Fibroblast of upper back skin (primary cell): ENCODE measurements around the gene TKT.

Experiments
- DNase-seq: peaks from one replicate; pipeline ENCODE4 v3.0.0-alpha.2; 2013

TKT gene

DNA sequence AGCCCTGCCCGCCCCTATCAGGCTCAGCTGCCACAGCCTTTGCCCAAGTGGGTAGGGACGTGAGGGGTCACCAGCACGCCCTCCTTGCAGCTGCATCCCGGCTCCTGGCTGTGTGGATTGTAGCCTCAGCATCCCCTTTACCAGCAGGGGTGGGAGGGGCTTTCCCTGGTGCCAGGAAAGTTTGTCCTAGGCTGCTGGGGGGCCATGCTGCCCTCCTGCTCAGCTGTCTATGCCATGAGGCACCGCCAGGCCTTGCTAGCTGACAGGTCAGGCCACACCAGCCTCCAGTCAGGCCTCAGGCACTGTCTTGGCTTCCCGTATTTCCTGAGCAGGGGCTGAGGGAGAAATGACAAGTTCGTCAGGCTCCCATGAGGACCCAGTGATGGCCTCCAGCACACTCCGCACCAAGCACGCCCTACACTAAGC is 32.3 kb downstream of the TKT start:
- no peak for DNase-seq

DNA sequence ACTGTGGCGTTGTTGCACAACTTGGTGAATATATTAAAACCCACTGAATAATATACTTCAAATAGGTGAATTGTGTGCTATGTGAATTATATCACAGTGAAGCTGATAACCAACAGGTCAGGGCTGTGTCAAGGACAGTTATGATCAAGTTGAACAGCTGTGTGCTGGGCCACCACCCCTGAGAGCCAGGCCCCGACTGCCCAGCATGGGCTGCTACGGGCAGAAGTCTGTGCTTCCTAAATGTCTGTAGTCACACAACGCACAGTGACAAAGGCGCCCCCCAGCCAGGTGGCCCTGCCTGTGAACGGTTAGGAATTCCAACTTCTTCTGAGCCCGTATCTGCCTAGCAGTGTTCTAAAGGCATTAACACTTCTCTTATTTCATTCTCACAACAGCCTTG is 32.8 kb downstream of the TKT start:
- no peak for DNase-seq

DNA sequence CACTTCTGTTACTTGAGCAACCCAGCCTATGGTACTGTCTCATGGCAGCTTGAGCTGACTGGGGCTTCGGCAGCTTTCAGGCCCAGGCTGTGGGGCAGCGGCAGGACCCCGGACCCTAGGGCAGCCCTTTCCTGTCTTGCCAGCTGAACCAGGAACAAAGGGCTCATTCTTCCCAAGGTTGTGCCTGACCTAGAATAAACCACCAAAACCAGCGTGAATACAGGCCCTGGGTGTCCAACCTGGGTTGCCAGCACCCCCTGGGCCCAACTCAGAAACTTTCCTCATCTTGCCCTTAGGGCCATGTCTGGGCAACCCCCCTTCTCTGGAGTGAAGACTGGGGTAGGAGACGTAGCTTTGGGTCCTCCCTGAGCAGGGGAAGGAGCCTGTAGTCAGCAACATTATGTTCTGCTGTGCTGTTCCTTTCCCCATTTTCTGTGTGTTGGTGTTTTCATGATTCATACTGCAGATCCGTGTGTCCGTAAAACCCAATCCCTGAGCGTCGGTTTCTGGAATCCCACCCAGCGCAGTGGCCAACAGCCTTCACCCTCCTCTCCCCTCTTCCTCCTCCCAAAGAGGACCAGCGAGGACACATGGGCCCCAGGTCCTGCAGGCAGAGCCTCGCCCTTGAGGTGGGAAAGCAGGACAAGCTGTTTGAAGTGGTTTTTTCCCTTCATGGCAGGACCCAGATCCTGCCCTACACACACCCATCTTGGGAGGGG is 33.5 kb downstream of the TKT start:
- DNase-seq = no peak

DNA sequence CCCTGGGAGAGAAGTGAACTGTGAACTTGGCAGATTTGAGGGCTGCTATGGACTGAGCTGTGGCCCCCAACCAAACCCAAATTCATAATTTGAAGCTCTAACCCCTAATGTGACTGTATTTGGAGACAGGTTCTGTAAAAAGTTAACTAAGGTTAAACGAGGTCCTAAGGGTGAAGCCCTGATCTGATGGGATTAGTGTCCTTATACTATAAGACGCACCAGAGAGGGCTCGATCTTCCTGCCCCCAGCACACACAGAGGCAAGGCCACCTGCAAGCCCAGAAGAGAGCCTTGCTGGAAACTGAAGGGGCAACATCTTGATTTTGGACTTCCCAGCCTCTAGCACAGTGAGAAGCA is 34.0 kb downstream of the TKT start:
- no peak for DNase-seq

DNA sequence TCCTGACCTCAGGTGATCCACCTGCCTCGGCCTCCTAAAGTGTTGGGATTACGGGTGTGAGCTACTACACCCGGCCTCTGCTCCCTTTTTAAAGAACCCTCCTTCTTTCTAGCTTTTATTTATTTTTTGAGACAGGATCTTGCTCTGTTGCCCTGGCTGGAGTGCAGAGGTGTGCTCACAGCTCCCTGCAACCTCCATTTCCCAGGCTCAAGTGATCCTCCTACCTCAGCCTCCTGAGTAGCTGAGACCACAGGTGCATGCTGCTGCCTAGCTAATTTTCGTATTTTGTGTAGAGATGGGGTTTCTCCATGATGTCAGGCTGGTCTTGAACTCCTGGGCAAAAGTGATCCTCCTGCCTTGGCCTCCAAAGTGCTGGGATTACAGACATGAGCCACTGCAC is 34.5 kb downstream of the TKT start:
- DNase-seq = no peak

DNA sequence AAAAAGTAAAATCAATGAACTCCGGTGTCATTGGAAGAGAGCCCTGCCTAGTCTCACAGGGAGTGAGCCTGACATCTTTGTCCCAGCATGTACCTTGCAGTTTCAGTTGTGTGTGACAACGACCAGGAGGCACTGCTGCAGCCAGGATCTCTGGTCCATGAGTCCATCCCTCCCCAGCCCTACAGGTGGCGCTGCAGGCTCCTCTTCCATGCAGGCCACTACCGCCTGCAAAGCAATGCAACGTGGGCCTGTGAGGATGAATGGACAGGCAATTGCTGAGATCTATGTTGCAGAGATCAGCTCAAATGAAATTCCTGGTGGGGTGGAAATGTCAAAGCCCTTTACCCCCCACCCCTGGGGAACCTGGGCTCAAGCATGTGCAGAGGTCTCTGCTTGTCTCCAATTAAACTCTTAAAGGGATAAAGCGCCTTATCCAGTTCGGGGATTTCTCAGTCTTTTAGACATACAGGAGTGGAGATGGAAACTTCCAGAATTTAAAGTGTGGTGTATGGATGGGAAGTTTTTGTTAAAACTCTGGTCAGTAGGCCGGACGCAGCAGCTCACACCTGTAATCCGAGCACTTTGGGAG is 35.8 kb downstream of the TKT start:
- peak; percentile 76 for DNase-seq

DNA sequence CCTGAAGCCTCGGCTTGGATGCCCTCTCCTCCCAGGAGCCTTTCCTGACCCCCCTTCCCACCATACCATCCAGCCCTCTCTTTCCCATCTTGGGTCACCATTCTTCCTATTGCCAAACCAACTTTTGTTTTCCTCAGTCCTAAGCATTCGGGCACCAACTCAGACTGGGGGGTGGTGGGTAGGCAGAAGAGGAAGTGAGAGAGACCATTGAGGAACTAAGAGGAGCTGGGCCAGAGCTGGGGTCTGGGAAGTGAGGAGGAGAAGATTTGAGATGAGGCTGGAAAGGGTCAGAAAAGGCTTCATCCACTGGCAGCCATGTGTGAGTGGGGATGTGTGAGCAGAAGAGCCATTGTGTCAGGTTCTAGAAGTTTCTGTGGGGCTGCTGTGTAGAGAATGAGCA is 37.7 kb downstream of the TKT start:
- no peak for DNase-seq

DNA sequence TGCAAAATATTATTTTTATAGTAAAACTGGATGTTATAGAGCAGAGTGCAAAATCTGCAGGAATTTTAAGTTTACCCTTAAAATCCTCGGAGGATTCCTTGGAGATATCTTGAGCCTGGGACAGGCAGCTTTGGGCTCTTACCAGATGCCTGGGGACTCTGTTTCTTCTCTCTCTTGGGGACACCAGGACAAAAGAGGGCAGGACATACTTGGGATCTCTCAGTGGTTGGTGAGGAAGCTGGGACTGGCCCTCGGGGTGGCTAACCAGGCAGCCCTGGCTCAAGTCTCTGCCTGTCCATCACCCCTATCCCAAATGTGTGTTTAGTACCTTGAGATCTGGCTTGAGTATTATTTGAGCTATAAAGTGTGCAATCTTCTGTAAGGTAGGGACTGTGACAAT is 38.6 kb downstream of the TKT start:
- DNase-seq = no peak

DNA sequence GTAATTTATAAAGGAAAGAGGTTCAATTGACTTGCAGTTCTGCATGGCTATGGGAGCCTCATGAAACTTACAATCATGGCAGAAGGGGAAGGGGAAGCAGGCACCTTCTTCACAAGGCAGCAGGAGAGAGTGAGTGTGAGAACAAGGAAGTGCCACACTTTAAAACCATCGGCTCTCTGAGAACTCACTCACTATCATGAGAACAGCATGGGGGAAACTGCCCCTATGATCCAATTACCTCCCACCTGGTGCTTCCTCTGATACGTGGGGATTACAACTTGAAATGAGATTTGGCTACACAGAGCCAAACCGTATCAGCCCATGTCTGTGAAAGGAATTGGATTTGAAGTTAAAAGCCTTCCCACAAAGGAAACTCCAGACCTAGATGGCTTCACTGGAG is 39.1 kb downstream of the TKT start:
- no peak for DNase-seq

DNA sequence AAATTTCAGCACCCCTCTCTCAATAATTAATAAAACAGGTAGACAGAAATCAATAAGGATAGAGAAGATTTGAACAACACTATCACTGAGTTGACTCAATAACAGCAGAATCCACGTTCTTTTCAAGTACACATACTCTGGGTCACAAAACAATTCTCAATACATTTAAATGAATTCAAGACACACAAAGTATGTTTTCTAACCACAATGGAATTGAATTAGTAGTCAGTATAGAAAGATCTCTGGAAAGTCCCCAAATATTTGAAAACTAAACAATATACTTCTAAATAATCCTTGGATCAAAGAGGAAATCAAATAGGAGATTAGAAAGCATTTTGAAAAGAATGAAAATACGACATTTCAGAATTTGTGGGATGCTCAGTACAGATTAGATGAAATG is 40.0 kb downstream of the TKT start:
- peak; percentile 18 for DNase-seq

DNA sequence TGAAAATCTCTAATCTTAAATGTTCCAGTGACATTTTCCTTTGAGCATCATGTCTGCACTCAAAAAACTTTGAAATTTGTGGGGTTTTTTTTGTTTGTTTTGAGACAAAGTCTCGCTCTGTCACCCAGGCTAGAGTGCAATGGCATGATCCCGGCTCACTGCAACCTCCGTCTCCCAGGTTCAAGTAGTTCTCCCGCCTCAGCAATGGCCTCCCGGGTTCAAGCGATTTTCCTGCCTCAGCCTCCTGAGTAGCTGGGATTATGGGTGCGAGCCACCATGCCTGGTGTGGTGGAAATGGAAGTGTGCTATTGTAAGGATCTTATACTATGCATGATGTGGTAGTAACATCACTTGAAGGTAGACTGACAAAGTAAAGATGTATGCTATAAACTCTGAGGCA is 42.5 kb downstream of the TKT start:
- DNase-seq = no peak

DNA sequence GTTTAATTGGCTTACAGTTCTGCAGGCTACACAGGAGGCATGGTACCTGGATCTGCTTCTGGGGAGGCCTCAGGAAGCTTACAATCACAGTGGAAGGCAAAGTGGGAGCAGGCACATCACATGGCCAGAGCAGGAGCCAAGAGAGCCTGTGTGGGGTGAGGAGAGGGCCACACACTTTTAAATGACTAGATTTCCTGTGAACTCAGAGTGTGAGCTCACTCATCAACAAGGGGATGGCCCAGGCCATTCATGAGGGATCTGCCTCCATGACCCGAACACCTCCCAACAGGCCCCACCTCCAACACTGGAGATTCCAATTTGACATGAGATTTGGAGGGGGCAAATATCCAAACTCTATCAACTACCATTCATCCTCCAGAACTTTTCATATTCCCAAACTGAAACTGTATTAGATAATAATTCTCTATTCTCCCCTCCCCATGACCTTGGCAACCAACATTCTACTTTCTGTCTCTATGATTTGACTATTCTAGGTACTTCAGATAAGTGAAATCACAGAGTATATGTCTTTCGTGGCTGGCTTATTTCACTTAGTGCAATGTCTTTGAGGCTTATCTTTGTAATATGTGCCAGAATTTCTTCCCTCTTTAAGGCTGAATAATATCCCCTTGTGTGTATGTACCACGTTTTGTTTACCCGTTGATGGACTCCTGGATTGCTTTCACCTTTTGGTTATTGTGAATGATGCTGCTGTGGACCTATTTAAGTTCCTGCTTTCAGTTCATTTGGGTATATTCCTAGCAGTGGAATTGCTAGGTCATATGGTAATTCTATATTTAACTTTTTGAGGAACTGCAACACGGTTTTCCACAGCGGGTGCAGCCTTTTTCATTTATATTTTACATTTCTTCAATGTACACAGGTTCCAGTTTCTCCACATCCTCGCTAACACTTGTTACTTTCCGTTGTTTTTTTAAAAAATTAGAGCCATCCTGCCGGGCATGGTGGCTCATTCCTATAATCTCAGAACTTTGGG is 43.8 kb downstream of the TKT start:
- no peak for DNase-seq

DNA sequence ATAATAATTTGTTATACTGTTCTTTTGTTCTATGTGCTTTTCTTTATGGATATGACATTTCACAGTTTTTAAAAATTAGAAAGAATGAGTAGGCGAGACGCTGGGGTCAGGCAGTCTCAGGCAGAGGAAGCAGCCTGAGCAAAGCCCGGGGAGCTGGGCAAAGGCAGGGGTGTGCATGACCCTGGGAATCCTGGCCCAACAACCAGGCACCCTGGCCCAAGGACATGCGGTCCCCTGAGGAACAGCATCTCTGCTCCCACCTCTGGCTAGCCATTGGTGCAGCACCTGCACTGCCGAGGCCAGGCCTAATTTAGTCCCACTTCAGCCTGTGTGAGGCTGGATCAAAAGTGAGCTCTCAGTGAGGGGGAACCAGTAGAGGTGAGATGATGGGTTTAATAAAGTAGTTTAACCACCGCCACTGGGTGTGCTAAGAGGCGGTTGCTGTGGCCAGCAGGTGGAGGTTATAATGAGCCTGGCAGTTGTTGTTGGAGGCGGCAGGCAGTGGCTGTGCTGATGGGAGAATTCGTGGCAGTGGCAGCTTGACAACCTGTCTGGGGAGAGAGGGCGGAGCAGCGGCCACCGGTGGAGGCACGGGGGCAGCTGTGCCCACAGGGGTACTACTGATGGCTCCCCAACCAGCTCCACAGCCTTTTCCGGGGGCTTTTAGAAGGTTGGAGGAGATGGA is 53.3 kb downstream of the TKT start:
- no peak for DNase-seq

DNA sequence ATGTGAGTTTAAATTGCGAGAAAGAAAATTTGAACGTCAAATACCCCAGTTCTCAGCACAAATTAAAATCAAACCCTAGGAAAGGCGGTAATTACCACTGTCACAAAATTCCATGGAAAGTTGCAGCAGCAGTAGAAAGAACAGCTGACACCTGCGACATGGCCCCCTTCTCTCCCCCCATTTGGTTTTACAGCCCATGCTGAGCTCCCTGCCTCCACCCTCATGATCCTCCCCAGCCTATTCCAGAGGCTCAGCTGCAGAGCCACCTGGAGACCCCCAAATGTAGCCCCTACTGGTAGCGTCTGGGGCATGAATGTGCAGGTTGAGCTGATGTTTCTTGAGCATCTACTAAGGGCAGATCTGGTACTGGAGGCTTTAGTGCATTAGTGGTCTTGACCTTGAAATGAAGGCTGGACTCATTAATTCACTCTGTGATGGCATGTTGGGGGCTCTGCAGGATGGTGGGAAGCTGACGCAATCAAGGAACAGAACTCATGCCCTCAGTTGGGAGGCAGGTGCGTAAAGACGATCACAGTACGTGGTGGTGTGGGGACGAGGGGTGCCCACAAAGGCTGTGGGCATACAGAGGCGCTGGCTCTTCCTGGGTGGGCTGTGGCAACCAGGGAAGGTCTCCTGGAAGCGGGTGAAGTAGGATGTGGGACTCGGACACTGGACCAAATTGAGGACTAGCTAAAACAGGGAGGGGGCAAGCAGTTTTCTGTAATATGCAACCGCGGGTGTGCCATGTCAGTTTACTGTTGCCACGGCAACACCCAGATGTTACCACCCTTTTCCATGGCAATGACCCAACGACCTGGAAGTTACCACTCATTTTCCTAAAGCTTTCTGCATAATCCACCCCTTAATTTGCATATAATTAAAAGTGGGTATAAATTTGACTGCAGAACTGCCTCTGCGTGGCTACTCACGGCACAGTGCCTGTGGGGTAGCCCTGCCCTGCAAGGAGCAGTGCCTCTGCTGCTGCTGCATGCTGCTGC is 55.0 kb downstream of the TKT start:
- no peak for DNase-seq

DNA sequence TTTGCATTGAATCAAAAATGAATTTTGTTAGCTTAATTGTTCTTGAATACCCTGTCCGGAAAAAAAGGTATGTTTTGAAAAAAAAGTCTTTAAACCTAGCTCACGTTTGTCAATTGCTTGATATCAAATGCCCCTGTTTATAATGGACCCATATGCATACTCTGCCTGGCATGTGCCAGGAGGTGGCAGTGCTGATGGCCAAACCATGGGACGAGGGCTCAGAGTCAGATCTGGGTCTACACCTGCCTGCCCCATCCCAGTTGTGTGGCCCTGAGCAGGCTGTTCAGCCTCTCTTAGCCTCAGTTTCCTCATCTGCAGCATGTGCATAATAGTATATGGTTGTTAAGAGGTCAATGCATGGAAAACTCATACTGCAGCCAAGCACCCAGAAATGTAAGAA is 56.0 kb downstream of the TKT start:
- no peak for DNase-seq

DNA sequence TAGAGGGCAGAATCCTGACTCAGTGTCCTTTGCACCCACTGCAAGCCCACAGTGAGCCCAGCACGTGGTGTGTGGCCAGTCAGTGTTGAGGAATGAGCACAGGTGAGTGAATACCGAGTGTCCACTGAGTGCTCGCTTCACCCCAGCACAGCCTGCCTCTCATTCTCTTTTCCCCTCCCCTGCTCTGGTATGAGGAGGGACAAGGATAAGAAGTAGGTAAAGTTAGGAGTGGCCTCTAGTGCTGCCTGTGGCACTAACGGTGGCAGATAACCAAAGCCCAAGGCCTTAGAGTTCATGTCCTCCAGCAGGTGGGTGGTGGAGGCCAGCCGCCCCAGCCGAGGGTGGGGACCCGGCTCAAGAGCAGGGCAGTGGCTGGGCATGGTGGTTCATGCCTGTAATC is 56.8 kb downstream of the TKT start:
- DNase-seq = no peak

DNA sequence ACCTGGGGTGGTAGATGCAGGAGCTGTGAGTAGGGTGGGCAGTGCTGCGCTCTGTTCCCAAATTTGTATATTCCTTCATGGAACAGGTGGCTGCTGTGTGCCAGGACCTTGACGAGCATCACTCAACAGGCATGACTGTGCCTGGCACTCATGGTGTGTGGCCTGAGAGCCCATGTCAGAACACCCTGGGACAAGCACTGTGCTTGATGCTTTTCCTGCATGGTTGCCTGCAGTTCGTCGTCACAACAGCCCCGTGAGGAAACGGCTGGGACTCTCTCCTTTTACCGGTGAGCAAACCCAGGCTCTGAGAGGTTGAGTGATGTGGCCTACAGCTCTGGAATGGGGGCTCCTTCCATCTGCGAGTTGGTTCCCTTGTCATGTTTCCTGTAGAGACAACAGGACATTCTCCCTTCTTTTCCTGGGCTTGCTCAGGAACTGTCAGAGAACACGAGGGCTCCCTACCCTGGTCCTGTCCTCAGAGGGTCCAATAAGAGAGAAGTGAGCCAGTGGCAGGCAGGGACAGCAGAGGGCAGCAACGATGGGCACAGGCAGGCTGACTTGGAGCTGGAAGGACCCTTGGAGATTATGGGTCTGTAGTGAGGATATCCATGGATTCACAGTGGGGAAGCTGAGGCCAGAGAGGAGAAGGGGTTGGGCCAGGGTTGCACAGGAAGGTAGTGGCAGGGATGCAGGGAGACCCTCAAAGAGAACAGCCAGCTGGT is 57.4 kb downstream of the TKT start:
- no peak for DNase-seq

DNA sequence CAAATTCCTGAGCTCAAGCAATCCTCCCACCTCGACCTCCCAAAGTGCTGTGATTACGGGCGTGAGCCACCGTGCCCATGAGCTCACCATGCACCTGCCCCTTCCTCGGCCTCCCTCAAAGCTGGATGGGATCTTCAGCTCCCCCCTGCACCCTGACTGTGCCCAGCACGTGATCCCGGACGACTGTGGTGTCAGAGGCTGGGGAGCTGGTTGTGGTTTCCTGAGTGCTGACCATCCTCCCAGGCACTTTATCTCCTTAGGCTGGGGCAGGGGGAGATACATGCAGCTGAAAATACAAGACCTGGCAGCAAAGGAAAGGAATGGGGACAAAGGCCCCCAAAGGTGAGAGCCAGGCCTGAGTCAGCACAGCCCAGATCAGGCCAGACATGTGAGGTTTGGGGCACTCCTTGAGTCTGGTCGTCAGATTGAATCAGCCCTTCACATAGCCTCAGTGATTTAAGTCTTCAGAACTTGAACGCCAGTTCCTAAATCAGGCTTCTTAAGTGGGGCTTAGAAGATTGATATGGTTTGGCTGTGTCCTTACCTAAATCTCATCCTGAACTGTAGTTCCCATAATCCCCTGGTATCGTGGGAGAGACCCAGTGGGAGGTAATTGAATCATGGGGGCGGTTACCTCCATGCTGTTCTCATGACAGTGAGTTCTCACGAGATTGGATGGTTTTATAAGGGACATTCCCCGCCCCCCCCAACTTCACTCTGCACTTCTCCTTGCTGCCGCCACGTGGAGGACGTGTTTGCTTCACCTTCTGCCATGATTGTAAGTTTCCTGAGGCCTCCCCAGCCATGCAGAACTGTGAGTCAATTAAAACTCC is 59.0 kb downstream of the TKT start:
- peak; percentile 78 for DNase-seq

DNA sequence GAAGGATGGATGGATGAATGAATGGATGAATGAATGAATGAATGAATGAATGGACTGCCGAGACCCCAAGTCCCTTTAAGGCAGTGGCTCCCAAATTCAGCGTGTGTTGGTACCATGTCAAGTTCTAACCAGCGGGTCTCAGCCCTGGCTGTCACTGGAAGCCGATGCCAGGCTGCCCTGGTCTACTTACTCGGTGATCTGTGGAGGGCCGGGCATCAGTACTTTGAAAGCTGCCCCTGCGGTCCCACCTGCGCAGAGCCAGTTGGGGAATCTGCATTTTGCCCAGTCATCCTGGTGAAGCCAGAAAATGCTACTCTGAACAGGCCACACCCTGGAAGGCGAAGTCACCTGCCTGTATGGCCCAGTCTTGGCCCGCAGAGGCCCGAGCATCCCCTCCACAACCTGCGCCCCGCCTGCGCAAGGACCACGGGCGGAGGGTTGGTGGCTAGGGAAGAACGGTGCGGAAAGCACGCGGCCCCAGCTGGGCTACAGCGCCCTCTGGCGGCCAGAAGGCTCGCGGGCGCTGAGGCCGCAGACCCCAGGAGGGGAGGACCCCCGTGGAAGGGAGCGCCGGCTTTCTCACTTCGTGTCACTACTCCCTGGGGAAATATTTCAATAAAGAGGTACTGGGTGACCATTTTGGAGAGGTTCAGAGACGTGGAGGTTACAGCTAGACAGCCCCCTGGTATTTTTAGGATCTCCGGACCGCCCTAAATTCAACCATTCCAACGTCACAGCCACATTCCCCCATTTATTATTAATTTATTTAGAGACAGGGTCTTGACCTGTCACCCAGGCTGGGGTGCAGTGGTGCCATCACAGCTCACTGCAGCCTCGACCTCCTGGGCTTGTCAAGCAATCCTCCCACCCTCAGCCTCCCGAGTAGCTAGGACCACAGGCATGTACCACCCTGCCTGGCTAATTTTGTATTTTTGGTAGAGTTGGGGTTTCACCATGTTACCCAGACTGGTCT is 59.9 kb downstream of the TKT start:
- peak; percentile 35 for DNase-seq
